ENCODE measurements around the gene CISH.

The CISH gene

GRCh38 chr3:50611464-50612233, at the start of gene CISH:
Gene CISH (minus strand): TSS chr3:50611774. CDS start chr3:50611650, 124 bp downstream.
- peak; percentile 92 to 99 for DNase-seq (ENCODE audit: low read depth in 2 of 2)
- peak within 1 kb of the TSS; percentile 60 to 75 for H3K4me3 ChIP-seq (replicated peaks in 1 of 2; ENCODE audit: low read depth in 2 of 2, low read length in 2 of 2)
- peak; percentile 47 for TF ChIP-seq CTCF (IDR thresholded peaks at IDR 0.05; ENCODE audit: low read depth, low read length)

- no peak overlapping the region for H3K4me3 ChIP-seq (replicated peaks in 1 of 2; ENCODE audit: low read depth in 2 of 2, low read length in 2 of 2)
- no peak for TF ChIP-seq CTCF (IDR thresholded peaks at IDR 0.05; ENCODE audit: low read depth, low read length)
- DNase-seq (ENCODE audit: low read depth in 2 of 2) = no peak
These were observed 48.8 kb upstream of the CISH start for GRCh38 chr3:50660386-50660785.

- TF ChIP-seq CTCF (IDR thresholded peaks at IDR 0.05; ENCODE audit: low read depth, low read length) = no peak
- DNase-seq (ENCODE audit: low read depth in 2 of 2) = no peak
- H3K4me3 ChIP-seq (replicated peaks in 1 of 2; ENCODE audit: low read depth in 2 of 2, low read length in 2 of 2) = no peak overlapping the region
These were observed 47.3 kb upstream of the CISH start for GRCh38 chr3:50658831-50659230.

GRCh38 chr3:50658416-50658815, 46.8 kb upstream of the CISH start:
- no peak for DNase-seq (ENCODE audit: low read depth in 2 of 2)
- H3K4me3 ChIP-seq (replicated peaks in 1 of 2; ENCODE audit: low read depth in 2 of 2, low read length in 2 of 2) = no peak overlapping the region
- no peak for TF ChIP-seq CTCF (IDR thresholded peaks at IDR 0.05; ENCODE audit: low read depth, low read length)

GRCh38 chr3:50657816-50658215, 46.2 kb upstream of the CISH start:
- H3K4me3 ChIP-seq (replicated peaks in 1 of 2; ENCODE audit: low read depth in 2 of 2, low read length in 2 of 2) = no peak overlapping the region
- no peak for DNase-seq (ENCODE audit: low read depth in 2 of 2)
- no peak for TF ChIP-seq CTCF (IDR thresholded peaks at IDR 0.05; ENCODE audit: low read depth, low read length)

- TF ChIP-seq CTCF (IDR thresholded peaks at IDR 0.05; ENCODE audit: low read depth, low read length) = no peak
- H3K4me3 ChIP-seq (replicated peaks in 1 of 2; ENCODE audit: low read depth in 2 of 2, low read length in 2 of 2) = no peak overlapping the region
- DNase-seq (ENCODE audit: low read depth in 2 of 2) = no peak
These were observed 45.8 kb upstream of the CISH start for GRCh38 chr3:50657407-50657806.
